ENCODE data around the gene CRYBB3. TPM values are rescaled to one million over a fixed set of nuclear protein-coding genes. Genes with fewer than 3 reads are reported as not detected.
"Not testable (repeated sequence)": the region's sequence is repeated elsewhere in the genome, so short reads cannot be mapped to it uniquely, and the experiment has no call there.

The CRYBB3 gene
- total RNA-seq, 4 donors from 2014 or later = 0.65 TPM; not detected in 3

DNA sequence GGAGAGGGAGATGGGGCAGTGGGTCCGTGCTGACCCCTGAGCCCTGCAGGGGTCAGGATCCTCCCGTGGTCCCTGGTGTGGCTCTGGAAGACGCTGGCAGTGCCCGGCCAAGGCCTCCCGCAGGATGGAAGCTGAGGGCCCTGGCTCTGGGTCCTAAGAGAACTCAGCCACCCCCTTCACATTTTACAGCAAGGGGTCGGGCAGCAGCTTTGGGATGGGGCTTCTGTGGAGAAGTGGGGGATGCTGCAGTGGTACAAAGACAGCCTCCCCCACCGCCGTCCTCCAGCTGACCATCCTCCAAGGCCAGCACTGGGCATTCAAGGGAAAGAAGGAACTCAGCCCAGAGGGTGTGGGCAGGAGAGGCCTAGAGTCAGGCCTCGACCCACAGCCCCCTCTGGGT is 21.8 kb upstream of the CRYBB3 start:
- WGBS, 2 donors = 93 to 96% methylated on average over 4 to 9 of the region's 9 CpGs
- no peak overlapping the region for H3K4me3 ChIP-seq (ENCODE audit: low read depth, poor library complexity, severe bottlenecking)
- TF ChIP-seq, protein P1, sequence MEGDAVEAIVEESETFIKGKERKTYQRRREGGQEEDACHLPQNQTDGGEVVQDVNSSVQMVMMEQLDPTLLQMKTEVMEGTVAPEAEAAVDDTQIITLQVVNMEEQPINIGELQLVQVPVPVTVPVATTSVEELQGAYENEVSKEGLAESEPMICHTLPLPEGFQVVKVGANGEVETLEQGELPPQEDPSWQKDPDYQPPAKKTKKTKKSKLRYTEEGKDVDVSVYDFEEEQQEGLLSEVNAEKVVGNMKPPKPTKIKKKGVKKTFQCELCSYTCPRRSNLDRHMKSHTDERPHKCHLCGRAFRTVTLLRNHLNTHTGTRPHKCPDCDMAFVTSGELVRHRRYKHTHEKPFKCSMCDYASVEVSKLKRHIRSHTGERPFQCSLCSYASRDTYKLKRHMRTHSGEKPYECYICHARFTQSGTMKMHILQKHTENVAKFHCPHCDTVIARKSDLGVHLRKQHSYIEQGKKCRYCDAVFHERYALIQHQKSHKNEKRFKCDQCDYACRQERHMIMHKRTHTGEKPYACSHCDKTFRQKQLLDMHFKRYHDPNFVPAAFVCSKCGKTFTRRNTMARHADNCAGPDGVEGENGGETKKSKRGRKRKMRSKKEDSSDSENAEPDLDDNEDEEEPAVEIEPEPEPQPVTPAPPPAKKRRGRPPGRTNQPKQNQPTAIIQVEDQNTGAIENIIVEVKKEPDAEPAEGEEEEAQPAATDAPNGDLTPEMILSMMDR (IDR thresholded peaks at IDR 0.05) = no peak
- no peak for TF ChIP-seq POLR2A (IDR thresholded peaks at IDR 0.05)
- DNase-seq (ENCODE audit: low spot score in 2 of 2) = no peak
- intact Hi-C loops (cut with DNase I; ENCODE audit: low total_unique reads) = no loop called here

DNA sequence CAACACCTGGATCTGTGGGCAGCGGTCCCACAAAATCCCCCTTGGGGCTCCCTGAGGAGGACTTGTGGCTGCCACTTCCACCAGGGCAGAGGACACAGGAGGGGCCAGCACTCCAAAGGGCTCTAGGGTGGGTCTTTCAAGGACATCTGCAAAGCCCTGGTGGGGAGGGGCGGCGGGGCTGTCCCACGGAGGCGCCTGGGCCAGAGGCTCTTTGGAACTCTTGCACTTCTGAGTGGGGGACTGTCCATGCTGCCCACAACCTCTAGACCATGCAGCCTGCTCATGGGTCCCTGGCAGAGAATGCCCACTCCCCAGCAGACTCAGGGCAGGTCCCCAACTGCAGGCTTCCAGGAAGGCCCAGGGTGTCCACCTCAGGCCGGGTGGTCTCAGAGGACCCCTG is 21.3 kb upstream of the CRYBB3 start:
- DNase-seq (ENCODE audit: low spot score in 2 of 2); intact Hi-C loops (cut with DNase I; ENCODE audit: low total_unique reads); H3K4me3 ChIP-seq (ENCODE audit: low read depth, poor library complexity, severe bottlenecking): not testable (repeated sequence)
- WGBS, 2 donors = 90 to 94% methylated on average over 5 to 6 of the region's 6 CpGs

DNA sequence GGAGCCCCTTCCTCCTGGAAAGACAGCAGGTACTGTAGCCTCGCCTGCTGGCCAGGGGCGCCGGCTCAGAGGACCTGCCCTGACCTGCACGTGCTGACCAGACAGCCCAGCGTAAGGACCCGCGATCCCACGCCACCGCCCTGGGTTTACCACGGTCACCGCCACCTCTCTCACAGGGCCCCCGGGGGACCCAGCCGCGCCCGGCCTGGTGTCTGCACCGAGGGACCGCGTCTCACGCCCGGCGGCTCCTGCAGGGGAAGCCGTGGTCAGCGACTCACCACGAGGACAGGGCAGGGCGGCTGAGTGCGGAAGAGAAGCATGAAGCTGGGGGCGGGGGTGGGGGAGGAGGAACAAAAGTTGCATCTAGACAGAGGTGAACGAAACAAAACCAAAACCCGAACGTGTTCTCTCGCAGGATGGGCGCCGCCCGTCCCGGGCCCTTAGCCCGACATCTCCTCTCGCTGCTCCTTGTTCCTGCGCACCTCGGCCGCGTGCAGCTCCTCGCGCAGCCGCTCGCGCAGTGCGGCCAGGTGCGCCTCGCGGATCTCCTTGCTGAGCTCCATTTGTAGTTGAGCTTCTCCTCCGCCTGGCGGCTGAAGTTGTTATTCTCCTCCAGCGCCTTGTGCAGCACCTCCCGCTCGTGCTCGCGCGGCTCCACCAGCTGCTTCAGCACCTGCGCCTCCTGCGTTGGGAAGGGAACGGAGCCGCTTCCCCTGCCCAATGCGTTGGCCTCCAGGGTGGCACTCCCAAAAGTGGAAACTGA is 20.6 kb upstream of the CRYBB3 start:
- 71 to 78% methylated on average over 37 to 45 of the region's 63 CpGs for whole genome bisulfite sequencing, 2 donors
- H3K4me3 ChIP-seq (ENCODE audit: low read depth, poor library complexity, severe bottlenecking); intact Hi-C loops (cut with DNase I; ENCODE audit: low total_unique reads); DNase-seq (ENCODE audit: low spot score in 2 of 2): not testable (repeated sequence)

DNA sequence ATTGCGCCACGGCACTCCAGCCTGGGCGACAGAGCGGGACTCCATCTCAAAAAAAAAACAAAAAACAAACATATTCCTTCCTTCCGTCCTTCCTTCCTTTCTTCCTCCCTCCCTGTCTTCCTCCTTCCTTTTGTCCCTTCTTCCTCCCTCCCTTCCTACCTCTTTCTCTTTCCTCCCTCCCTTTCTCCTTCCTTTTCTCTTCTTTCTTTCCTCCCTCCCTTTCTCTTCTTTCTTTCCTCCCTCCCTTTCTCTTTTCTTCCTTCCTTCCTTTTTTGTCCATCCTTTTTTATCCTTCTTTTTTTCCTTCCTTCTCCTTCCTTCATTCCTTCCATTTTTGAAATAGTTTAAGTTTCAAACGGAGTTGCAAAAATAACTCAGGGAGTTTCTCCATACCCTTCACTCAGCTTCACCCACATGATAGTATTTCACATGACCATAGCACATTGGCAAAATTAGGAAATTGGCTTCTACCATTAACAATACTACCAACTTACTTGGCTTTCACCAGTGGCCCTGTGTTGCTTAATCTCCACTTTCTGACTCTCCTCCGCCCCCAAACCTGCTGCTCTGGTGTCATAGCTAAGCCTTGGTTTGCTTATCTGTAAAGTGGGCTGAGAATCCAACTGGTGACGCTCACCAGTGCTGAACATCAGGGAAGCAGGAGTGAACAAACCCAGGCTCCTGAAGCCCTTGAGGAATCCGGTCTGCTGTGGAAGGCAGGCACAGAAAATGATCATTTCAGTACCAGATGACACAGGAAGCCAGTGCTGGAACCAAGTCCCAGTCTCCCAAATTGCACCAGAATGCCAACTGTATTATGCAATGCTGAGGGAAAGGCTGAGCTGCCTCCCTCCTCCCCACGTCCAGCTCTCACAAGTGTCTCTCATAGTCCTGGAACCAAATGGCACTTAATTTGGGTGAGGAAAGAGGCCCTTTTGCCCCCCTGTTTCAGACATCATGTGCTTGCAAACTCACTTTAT is 17.2 kb upstream of the CRYBB3 start:
- no peak for DNase-seq (ENCODE audit: low spot score in 2 of 2)
- 74 to 76% methylated on average over 10 of the region's 10 CpGs for WGBS, 2 donors
- no peak for TF ChIP-seq POLR2A (IDR thresholded peaks at IDR 0.05)
- TF ChIP-seq, protein P1 (IDR thresholded peaks at IDR 0.05) = no peak
- H3K4me3 ChIP-seq (ENCODE audit: low read depth, poor library complexity, severe bottlenecking) = no peak overlapping the region
- intact Hi-C loops (cut with DNase I; ENCODE audit: low total_unique reads) = no loop called here

DNA sequence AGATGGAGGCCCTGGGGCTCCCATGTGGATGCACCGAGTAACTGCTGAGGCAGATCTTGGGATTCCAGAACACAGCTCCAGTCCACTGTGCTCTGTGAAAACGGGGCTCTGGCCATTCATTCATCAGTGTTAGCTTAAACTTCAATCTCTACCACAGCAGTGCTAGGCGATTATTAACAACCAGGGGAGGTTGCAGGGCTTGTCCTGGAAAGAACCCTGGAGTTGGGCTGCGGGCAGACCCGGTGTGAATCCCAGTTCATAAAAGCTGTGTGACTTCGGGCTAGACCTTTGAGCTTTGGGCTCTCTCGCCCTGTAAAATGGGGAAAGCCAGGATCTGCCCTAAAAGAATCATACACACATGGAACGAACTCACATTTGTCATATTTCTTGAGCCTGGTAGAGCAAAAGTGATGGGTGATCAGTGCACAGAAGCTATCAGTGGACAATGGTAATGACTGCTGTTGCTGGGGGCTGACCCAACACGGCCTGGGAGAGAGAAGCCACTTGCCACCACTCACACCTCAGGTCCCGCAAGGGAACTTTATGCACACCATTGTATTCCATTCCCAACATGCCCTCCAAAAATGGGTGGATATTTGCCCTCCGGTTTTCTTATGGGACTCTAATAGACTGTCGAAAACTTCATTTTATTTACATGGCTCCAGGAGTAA is 15.6 kb upstream of the CRYBB3 start:
- WGBS, 2 donors = 87 to 89% methylated on average over 12 of the region's 12 CpGs
- DNase-seq (ENCODE audit: low spot score in 2 of 2) = no peak
- TF ChIP-seq POLR2A (IDR thresholded peaks at IDR 0.05) = no peak
- TF ChIP-seq, protein P1 (IDR thresholded peaks at IDR 0.05) = no peak
- intact Hi-C loops (cut with DNase I; ENCODE audit: low total_unique reads) = no loop called here
- no peak overlapping the region for H3K4me3 ChIP-seq (ENCODE audit: low read depth, poor library complexity, severe bottlenecking)

DNA sequence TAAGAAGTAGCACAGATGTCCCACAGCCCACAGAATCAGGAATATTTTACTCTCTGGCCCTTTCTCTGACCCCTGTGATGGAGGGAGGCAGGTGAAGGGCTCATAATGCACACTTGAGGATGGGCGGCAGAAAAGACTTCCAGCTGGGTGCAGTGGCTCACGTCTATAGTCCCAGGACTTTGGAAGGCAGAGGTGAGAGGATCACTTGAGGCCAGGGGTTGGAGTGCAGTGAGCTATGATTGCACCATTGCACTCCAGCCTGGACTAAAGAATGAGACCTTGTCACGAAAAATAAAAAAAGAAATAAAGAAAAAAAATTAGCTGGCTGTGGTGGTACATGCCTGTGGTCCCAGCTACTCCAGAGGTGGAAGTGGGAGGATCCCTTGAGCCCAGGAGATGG is 13.5 kb upstream of the CRYBB3 start:
- no peak for TF ChIP-seq POLR2A (IDR thresholded peaks at IDR 0.05)
- TF ChIP-seq, protein P1 (IDR thresholded peaks at IDR 0.05) = no peak
- intact Hi-C loops (cut with DNase I; ENCODE audit: low total_unique reads) = no loop called here
- DNase-seq (ENCODE audit: low spot score in 2 of 2) = no peak
- no peak overlapping the region for H3K4me3 ChIP-seq (ENCODE audit: low read depth, poor library complexity, severe bottlenecking)
- 90 to 93% methylated on average over 3 of the region's 3 CpGs for WGBS, 2 donors

All from lower leg skin (tissue), 4 donors.